Sigmoid colon (tissue), 7 donors: ENCODE measurements around the gene SUGCT. TPM values are rescaled to one million over a fixed set of nuclear protein-coding genes. Genes with fewer than 3 reads are reported as not detected.
A peak's percentile ranks its signal among the peaks of the same experiment; 100 is the strongest.

Source experiments
- DNase-seq: peaks from one replicate; pipeline ENCODE4 v3.0.0-alpha.2; 2019
- H3K27ac ChIP-seq, 4 donors: fragments of 200-600 bp; sonication (generic); one replicate each; pipeline ENCODE4 v1.5.1; 2016 to 2019; ENCODE audit warnings: mild to moderate bottlenecking in 1 of 4
- H3K27me3 ChIP-seq, 3 donors: fragments of 200-600 bp; sonication (generic); one replicate each; pipeline ENCODE4 v1.5.1; 2019; ENCODE audit warnings: mild to moderate bottlenecking in 1 of 3
- H3K36me3 ChIP-seq, 4 donors: fragments of 200-600 bp; sonication (generic); one replicate each; pipeline ENCODE4 v1.5.1; 2016 to 2019
- H3K4me1 ChIP-seq, 4 donors: fragments of 200-600 bp; sonication (generic); one replicate each; pipeline ENCODE4 v1.5.1; 2017 to 2019
- H3K4me3 ChIP-seq, 4 donors: fragments of 200-600 bp; sonication (generic); one replicate each; pipeline ENCODE4 v1.5.1; 2017 to 2019; ENCODE audit warnings: mild to moderate bottlenecking in 2 of 4, moderate library complexity in 1 of 4
- H3K9me3 ChIP-seq, 4 donors: fragments of 200-600 bp in 3 of 4; sonication (generic) in 3 of 4; one replicate each; pipeline versions ENCODE4 v1.5.1 to v1.6.1; 2013 to 2019
- EP300 ChIP-seq, 4 donors: sonication (generic); formaldehyde crosslinking; IDR thresholded peaks; one replicate each; pipeline ENCODE4 v1.6.1; 2017; ENCODE audit warnings: antibody characterized with exemption in 4 of 4
- POLR2A ChIP-seq, 2 donors: fragments of 450-650 bp; IDR thresholded peaks; one replicate each; pipeline ENCODE4 v1.6.1; 2016; ENCODE audit warnings: antibody characterized with exemption in 2 of 2, mild to moderate bottlenecking in 2 of 2, moderate library complexity in 2 of 2
- POLR2AphosphoS5 ChIP-seq, 4 donors: sonication (generic); formaldehyde crosslinking; IDR thresholded peaks; one replicate each; pipeline ENCODE4 v1.6.1; 2017; ENCODE audit warnings: antibody characterized with exemption in 4 of 4
- WGBS, 2 donors: extraction: QIAGEN DNeasy Blood & Tissue Kit; methylation state at CpG; one replicate each; pipeline ENCODE4 v1.1.7; 2013; 5-methylcytosine and 5-hydroxymethylcytosine counted together
- intact Hi-C: fragments of 100-400 bp; cut with DNase I; formaldehyde crosslinking; loops from one replicate; pipeline ENCODE4 v1.15.1; 2023
- polyA plus RNA-seq, 3 donors: library from polyadenylated mRNA; stranded (reverse); fragments of 200-250 nt; gene quantifications; one replicate each; pipeline ENCODE4 v1.2.3, GENCODE V29; 2013
- total RNA-seq, 4 donors: library from RNA; depleted of rRNA; stranded (reverse); fragments of >200 nt; gene quantifications; one replicate each; pipeline ENCODE4 v1.1.0, GENCODE V29; 2016
- TF ChIP-seq, protein P1 (sequence below), 4 experiments: fragments of 450-650 bp in 3 of 4; fragments of 200-600 bp in 1 of 4; IDR thresholded peaks; one replicate each; pipeline ENCODE4 v1.5.1; 2016 to 2019; ENCODE audit warnings: antibody characterized with exemption in 4 of 4, mild to moderate bottlenecking in 3 of 4, moderate library complexity in 2 of 4
- donor health status: healthy with polysubstance abuse.
- donor health status: Bipolar disorder and iron deficiency.
- donor health status: healthy.

SUGCT gene
- total and polyA plus RNA-seq, 7 donors = 2.3 to 25.9 (median 6.3) TPM

DNA sequence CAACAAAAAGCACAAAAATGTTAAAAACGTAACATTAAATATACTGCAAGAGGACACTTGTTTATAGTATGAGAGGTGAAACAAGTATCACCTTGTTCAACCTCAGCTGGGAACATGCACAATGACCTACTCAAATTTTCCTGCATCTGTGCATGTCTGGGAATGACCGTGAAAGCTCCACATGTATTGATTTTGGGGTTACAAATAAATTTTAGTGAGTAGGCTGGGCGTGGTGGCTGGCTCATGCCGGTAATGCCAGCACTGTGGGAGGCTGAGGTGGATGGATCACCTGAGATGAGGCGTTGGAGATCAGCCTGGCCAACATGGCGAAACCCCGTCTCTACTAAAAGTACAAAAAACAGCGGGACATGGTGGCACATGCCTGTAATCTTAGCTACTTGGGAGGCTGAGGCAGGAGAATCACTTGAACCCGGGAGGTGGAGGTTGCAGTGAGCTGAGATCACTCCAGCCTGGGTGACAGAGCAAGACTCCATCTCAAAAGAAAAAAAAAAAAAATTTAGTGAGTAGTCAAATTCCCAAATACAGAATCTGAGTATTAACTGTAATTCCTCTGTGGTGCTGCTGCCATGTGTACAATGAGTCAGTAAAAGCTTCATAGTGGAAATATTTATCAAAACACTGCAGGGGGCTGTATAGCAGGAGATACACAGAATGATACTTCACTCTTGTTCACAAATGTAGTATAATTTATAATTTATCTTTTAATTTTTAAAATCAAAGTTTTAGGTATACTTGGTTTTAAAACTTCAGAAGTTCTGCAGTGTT lies 41.1 kb downstream of the SUGCT start:
- no peaks in the 10 kb centered on the region for H3K36me3 ChIP-seq
- no peaks in the 10 kb centered on the region for H3K4me1 ChIP-seq
- H3K27ac ChIP-seq = no peak overlapping the region
- no peak for DNase-seq
- no peaks in the 10 kb centered on the region for H3K27me3 ChIP-seq
- intact Hi-C loops = no loop called here
- H3K4me3 ChIP-seq = no peak overlapping the region
- TF ChIP-seq POLR2A (IDR thresholded peaks at IDR 0.05) = no peak
- TF ChIP-seq EP300 (IDR thresholded peaks at IDR 0.05) = no peak
- TF ChIP-seq POLR2AphosphoS5 (IDR thresholded peaks at IDR 0.05) = no peak
- TF ChIP-seq, protein P1, sequence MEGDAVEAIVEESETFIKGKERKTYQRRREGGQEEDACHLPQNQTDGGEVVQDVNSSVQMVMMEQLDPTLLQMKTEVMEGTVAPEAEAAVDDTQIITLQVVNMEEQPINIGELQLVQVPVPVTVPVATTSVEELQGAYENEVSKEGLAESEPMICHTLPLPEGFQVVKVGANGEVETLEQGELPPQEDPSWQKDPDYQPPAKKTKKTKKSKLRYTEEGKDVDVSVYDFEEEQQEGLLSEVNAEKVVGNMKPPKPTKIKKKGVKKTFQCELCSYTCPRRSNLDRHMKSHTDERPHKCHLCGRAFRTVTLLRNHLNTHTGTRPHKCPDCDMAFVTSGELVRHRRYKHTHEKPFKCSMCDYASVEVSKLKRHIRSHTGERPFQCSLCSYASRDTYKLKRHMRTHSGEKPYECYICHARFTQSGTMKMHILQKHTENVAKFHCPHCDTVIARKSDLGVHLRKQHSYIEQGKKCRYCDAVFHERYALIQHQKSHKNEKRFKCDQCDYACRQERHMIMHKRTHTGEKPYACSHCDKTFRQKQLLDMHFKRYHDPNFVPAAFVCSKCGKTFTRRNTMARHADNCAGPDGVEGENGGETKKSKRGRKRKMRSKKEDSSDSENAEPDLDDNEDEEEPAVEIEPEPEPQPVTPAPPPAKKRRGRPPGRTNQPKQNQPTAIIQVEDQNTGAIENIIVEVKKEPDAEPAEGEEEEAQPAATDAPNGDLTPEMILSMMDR (IDR thresholded peaks at IDR 0.05) = no peak
- no peaks in the 10 kb centered on the region for H3K9me3 ChIP-seq
- 94% methylated on average over 9 of the region's 9 CpGs for WGBS, 2 donors

DNA sequence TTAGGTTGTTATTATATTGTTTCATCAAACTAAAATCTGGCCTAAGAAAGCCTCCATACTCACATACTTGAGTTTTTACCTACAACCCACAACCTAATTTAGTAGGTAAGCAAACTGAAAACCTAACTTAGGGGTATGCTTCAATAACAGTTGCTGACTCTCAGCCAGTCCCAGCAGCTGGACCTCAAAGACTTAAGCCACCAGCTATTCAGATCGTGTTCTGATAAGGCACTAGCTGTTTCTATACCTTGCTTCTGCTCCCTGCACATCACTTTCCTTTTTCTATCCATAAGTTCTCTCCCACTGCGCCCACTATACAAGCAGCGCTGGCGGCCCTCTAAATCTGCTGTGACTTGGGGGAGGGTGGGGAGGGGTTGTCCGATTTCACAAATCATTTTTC lies 42.3 kb downstream of the SUGCT start:
- H3K27ac ChIP-seq = no peak overlapping the region
- DNase-seq = no peak
- no peaks in the 10 kb centered on the region for H3K9me3 ChIP-seq
- TF ChIP-seq, protein P1 (IDR thresholded peaks at IDR 0.05) = no peak
- no peak for TF ChIP-seq EP300 (IDR thresholded peaks at IDR 0.05)
- TF ChIP-seq POLR2A (IDR thresholded peaks at IDR 0.05) = no peak
- TF ChIP-seq POLR2AphosphoS5 (IDR thresholded peaks at IDR 0.05) = no peak
- H3K36me3 ChIP-seq = no peaks in the 10 kb centered on the region
- intact Hi-C loops = no loop called here
- H3K4me3 ChIP-seq = no peak overlapping the region
- no peaks in the 10 kb centered on the region for H3K4me1 ChIP-seq
- no peaks in the 10 kb centered on the region for H3K27me3 ChIP-seq
- 89 to 93% methylated on average over 5 of the region's 5 CpGs for WGBS, 2 donors

DNA sequence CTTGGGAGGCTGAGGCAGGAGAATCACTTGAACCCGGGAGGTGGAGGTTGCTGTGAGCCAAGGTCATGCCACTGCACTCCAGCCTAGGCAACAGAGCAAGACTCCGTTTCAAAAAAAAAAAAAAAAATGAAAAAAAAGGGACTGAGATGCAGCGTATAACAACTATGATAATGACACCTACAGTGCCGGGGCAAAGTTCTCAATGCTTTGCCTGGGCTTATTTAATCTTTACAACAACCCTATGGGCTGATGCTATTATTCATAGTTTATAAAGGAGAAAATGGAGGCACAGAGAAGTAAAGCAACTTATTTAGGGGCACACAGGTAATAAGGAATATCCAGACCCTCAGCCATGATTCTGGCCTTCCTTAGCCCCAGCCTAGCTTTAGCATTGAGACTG lies 47.6 kb downstream of the SUGCT start:
- H3K27me3 ChIP-seq = no peaks in the 10 kb centered on the region
- no peaks in the 10 kb centered on the region for H3K9me3 ChIP-seq
- no peak overlapping the region for H3K27ac ChIP-seq
- no peak overlapping the region for H3K4me3 ChIP-seq
- WGBS, 2 donors = 31 to 77% methylated on average over 4 of the region's 4 CpGs
- H3K36me3 ChIP-seq = peaks cover 0 to 4% (median 0%) of the 10 kb centered on the region in 4 donors
- DNase-seq = no peak
- intact Hi-C loops = no loop called here
- TF ChIP-seq, protein P1 (IDR thresholded peaks at IDR 0.05) = no peak
- TF ChIP-seq EP300 (IDR thresholded peaks at IDR 0.05) (no peak), POLR2AphosphoS5 (IDR thresholded peaks at IDR 0.05) (no peak)
- no peaks in the 10 kb centered on the region for H3K4me1 ChIP-seq

DNA sequence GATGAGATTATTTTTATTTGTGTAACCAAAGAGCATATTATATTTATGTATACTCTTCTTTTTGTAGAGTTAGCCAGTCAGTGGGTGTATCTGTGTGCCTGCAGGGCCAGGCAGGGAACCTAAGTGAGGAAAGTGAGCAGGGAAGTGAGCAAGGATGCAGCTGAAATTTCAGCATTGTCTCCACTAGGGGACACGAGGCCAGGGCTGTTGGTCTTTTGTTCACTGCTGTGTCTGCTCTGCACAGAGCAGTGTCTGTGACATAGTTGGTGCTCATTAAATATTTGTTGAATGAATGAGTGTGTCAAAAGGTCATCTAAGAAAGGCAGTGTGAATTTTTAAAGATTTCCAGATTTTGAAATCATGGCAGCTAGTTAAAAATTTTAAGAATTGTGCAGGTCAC lies 51.8 kb downstream of the SUGCT start:
- DNase-seq = no peak
- H3K27me3 ChIP-seq = no peaks in the 10 kb centered on the region
- WGBS, 2 donors = 58 to 82% methylated on average over 1 of the region's 1 CpG
- no peaks in the 10 kb centered on the region for H3K4me1 ChIP-seq
- H3K27ac ChIP-seq = no peak overlapping the region
- H3K9me3 ChIP-seq = no peaks in the 10 kb centered on the region
- H3K4me3 ChIP-seq = no peak overlapping the region
- no peak for TF ChIP-seq EP300 (IDR thresholded peaks at IDR 0.05)
- TF ChIP-seq, protein P1 (IDR thresholded peaks at IDR 0.05) = no peak
- TF ChIP-seq POLR2A (IDR thresholded peaks at IDR 0.05) = no peak
- no peak for TF ChIP-seq POLR2AphosphoS5 (IDR thresholded peaks at IDR 0.05)
- intact Hi-C loops = no loop called here
- peaks cover 0 to 4% (median 0%) of the 10 kb centered on the region in 4 donors for H3K36me3 ChIP-seq

- Histone ChIP-seq H3K27me3 (no peaks in the 10 kb centered on the region), H3K27ac (peak overlapping the region in 1 of 4 donors; percentile 61), H3K9me3 (no peaks in the 10 kb centered on the region), H3K4me3 (no peak overlapping the region), H3K36me3 (no peaks in the 10 kb centered on the region), H3K4me1 (no peaks in the 10 kb centered on the region)
- WGBS, 2 donors = 97% methylated on average over 2 of the region's 2 CpGs
- intact Hi-C loops = no loop called here
- no peak for TF ChIP-seq POLR2AphosphoS5 (IDR thresholded peaks at IDR 0.05)
- TF ChIP-seq POLR2A (IDR thresholded peaks at IDR 0.05) = no peak
- no peak for TF ChIP-seq EP300 (IDR thresholded peaks at IDR 0.05)
- TF ChIP-seq, protein P1 (IDR thresholded peaks at IDR 0.05) = no peak
- DNase-seq = no peak
Measured at GRCh38 chr7:40192036-40192435, 57.2 kb downstream of the SUGCT start.
